Suprapubic skin (tissue), 4 donors: ENCODE results near the gene ACAT2. TPM values are rescaled to one million over a fixed set of nuclear protein-coding genes. Genes with fewer than 3 reads are reported as not detected.
"Not testable (repeated sequence)": the region's sequence is repeated elsewhere in the genome, so short reads cannot be mapped to it uniquely, and the experiment has no call there.

Source experiments
- DNase-seq, 2 donors: peaks; one replicate each; pipeline ENCODE4 v3.0.0-alpha.2; 2019; ENCODE audit warnings: low spot score in 2 of 2
- H3K27ac ChIP-seq: fragments of 200-600 bp; sonication (generic); one replicate; pipeline ENCODE4 v1.5.1; 2019
- H3K27me3 ChIP-seq: fragments of 200-600 bp; sonication (generic); one replicate; pipeline ENCODE4 v1.5.1; 2019
- H3K36me3 ChIP-seq: fragments of 200-600 bp; sonication (generic); one replicate; pipeline ENCODE4 v1.5.1; 2019
- H3K4me1 ChIP-seq: fragments of 200-600 bp; sonication (generic); one replicate; pipeline ENCODE4 v1.5.1; 2019
- H3K4me3 ChIP-seq: fragments of 200-600 bp; sonication (generic); one replicate; pipeline ENCODE4 v1.5.1; 2019; ENCODE audit warnings: mild to moderate bottlenecking
- H3K9me3 ChIP-seq: fragments of 200-600 bp; sonication (generic); one replicate; pipeline ENCODE4 v1.5.1; 2019
- CTCF ChIP-seq, 2 donors: fragments of 200-600 bp in 1 of 2; fragments of 450-650 bp in 1 of 2; sonication (generic) in 1 of 2; IDR thresholded peaks; one replicate each; pipeline ENCODE4 v1.5.1; 2016 to 2019; ENCODE audit warnings: antibody characterized with exemption in 2 of 2, mild to moderate bottlenecking in 1 of 2, moderate library complexity in 1 of 2
- EP300 ChIP-seq: sonication (generic); formaldehyde crosslinking; IDR thresholded peaks from one replicate; pipeline ENCODE4 v1.6.1; 2017; ENCODE audit warnings: antibody characterized with exemption
- POLR2A ChIP-seq, 2 donors: fragments of 450-650 bp; IDR thresholded peaks; one replicate each; pipeline ENCODE4 v1.6.1; 2017; ENCODE audit warnings: antibody characterized with exemption in 2 of 2, mild to moderate bottlenecking in 2 of 2, moderate library complexity in 2 of 2
- POLR2AphosphoS5 ChIP-seq, 3 donors: sonication (generic); formaldehyde crosslinking; IDR thresholded peaks; one replicate each; pipeline ENCODE4 v1.6.1; 2017; ENCODE audit warnings: antibody characterized with exemption in 3 of 3
- WGBS: methylation state at CpG from one replicate; pipeline ENCODE4 v1.1.5; 2018; 5-methylcytosine and 5-hydroxymethylcytosine counted together
- total RNA-seq, 4 donors: library from RNA; depleted of rRNA; stranded (reverse); fragments of >200 nt; gene quantifications; one replicate each; pipeline ENCODE4 v1.1.0, GENCODE V29; 2016

Gene ACAT2
- total RNA-seq, 4 donors from 2014 or later, result 7.2 to 23.1 (median 15.6) TPM

GRCh38 chr6:159736908-159737307, 24.9 kb upstream of the ACAT2 start:
- Histone ChIP-seq H3K4me3 (no peak overlapping the region), H3K27ac (no peak overlapping the region), H3K27me3 (no peaks in the 10 kb centered on the region), H3K36me3 (peaks cover 21% of the 10 kb centered on the region), H3K4me1 (peaks cover 29% of the 10 kb centered on the region), H3K9me3 (no peaks in the 10 kb centered on the region)
- DNase-seq, result no peak
- TF ChIP-seq CTCF (IDR thresholded peaks at IDR 0.05), result no peak
- TF ChIP-seq EP300, result no peak
- TF ChIP-seq POLR2AphosphoS5 (IDR thresholded peaks at IDR 0.05), result no peak
- TF ChIP-seq POLR2A (IDR thresholded peaks at IDR 0.05), result no peak
- 90% methylated on average over 7 of the region's 7 CpGs for WGBS

GRCh38 chr6:159739341-159739740, 22.5 kb upstream of the ACAT2 start:
- 69% methylated on average over 3 of the region's 3 CpGs for WGBS
- DNase-seq, result no peak
- H3K4me1 ChIP-seq, result peaks cover 20% of the 10 kb centered on the region
- H3K27ac ChIP-seq, result no peak overlapping the region
- no peak overlapping the region for H3K4me3 ChIP-seq
- TF ChIP-seq EP300, result no peak
- no peak for TF ChIP-seq POLR2A (IDR thresholded peaks at IDR 0.05)
- TF ChIP-seq POLR2AphosphoS5 (IDR thresholded peaks at IDR 0.05), result no peak
- no peak for TF ChIP-seq CTCF (IDR thresholded peaks at IDR 0.05)
- H3K9me3 ChIP-seq, result no peaks in the 10 kb centered on the region
- H3K36me3 ChIP-seq, result peaks cover 45% of the 10 kb centered on the region
- H3K27me3 ChIP-seq, result no peaks in the 10 kb centered on the region

GRCh38 chr6:159742165-159742564, 19.7 kb upstream of the ACAT2 start:
- Histone ChIP-seq H3K9me3 (no peaks in the 10 kb centered on the region), H3K27me3 (no peaks in the 10 kb centered on the region), H3K4me1 (peaks cover 4% of the 10 kb centered on the region), H3K4me3 (no peak overlapping the region), H3K36me3 (peaks cover 73% of the 10 kb centered on the region), H3K27ac (no peak overlapping the region)
- DNase-seq, result no peak
- WGBS, result 94% methylated on average over 1 of the region's 1 CpG
- TF ChIP-seq CTCF (IDR thresholded peaks at IDR 0.05), result no peak
- no peak for TF ChIP-seq POLR2AphosphoS5 (IDR thresholded peaks at IDR 0.05)
- no peak for TF ChIP-seq EP300
- TF ChIP-seq POLR2A (IDR thresholded peaks at IDR 0.05), result no peak

DNA sequence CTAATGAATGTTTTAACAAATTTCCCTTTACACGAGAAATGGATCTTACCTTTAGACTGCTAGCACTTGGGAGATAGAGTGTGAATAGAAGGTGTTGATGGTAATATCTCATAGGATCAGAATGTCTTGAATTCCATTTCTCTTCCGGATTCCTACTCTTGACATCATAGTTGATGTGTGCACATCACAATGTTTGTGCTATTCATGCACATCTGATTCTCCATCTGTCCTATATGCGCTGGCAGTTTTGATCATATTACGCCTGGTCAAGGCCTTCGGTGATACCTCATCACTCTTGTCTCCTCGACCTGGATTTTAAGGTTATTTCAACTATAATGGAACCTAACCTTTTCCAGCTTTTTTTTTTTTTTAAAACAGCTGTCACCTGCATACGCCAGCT, 16.8 kb upstream of the ACAT2 start:
- H3K9me3 ChIP-seq, result no peaks in the 10 kb centered on the region
- no peak overlapping the region for H3K4me3 ChIP-seq
- no peak for DNase-seq
- no peak for TF ChIP-seq POLR2AphosphoS5 (IDR thresholded peaks at IDR 0.05)
- TF ChIP-seq POLR2A (IDR thresholded peaks at IDR 0.05), result no peak
- TF ChIP-seq CTCF (IDR thresholded peaks at IDR 0.05), result no peak
- TF ChIP-seq EP300, result no peak
- no peak overlapping the region for H3K27ac ChIP-seq
- WGBS, result 88% methylated on average over 7 of the region's 7 CpGs
- H3K4me1 ChIP-seq, result no peaks in the 10 kb centered on the region
- peaks cover 98% of the 10 kb centered on the region for H3K36me3 ChIP-seq
- no peaks in the 10 kb centered on the region for H3K27me3 ChIP-seq

DNA sequence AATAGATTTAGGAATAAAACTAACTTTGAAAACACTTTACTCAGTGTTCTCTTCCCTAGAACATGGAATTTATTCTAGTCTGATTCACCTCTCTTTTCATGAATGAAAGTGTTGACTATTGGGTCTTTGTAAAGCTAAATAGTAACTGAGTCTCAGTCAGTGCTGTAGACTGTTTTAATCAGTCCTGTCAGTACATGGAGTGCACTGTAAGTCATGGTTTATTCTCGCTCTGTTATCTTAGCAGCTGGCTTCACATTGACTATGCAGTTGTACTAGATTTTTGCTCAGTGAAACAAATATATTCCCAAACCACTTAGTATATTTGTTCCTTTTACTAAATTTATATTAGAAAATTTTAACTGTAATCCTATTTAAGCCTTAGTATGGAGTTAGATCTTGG, 15.1 kb upstream of the ACAT2 start:
- TF ChIP-seq POLR2A (IDR thresholded peaks at IDR 0.05) (no peak), POLR2AphosphoS5 (IDR thresholded peaks at IDR 0.05) (no peak), CTCF (IDR thresholded peaks at IDR 0.05) (no peak), EP300 (no peak)
- Histone ChIP-seq H3K27ac (no peak overlapping the region), H3K36me3 (peaks cover 95% of the 10 kb centered on the region), H3K4me1 (no peaks in the 10 kb centered on the region), H3K4me3 (no peak overlapping the region), H3K27me3 (no peaks in the 10 kb centered on the region), H3K9me3 (no peaks in the 10 kb centered on the region)
- DNase-seq, result no peak
- 97% methylated on average over 1 of the region's 1 CpG for WGBS

DNA sequence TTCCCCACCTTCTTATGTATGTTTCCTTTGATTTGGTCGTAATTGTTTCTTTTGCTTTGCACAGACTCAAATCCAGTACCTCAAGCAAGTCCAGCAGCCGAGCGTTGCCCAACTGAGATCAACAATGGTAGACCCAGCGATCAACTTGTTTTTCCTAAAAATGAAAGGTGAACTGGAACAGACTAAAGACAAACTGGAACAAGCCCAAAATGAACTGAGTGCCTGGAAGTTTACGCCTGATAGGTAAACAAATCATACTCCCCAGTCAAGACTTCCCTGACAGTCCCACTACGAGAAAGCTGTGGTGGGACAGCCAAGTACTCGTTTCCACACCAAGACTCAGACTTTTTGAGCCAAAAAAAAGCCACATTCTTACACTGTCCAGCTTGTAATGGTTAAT, 13.7 kb upstream of the ACAT2 start:
- H3K9me3 ChIP-seq, DNase-seq, H3K27me3 ChIP-seq, H3K27ac ChIP-seq, H3K4me3 ChIP-seq, H3K4me1 ChIP-seq: not testable (repeated sequence)
- 89% methylated on average over 7 of the region's 7 CpGs for WGBS
- peaks cover 96% of the 10 kb centered on the region for H3K36me3 ChIP-seq
